HepG2 (cell line): ENCODE measurements around the gene EXOC5. TPM values are rescaled to one million over a fixed set of nuclear protein-coding genes. Genes with fewer than 3 reads are reported as not detected.

Source experiments
- AKAP8 ChIP-seq: sonication (generic); formaldehyde crosslinking; IDR thresholded peaks from 2 replicates; pipeline ENCODE4 v1.5.1; 2020; ENCODE audit warnings: mild to moderate bottlenecking, missing genetic modification reagents
- HHEX ChIP-seq: IDR thresholded peaks from 2 replicates; pipeline ENCODE4 v1.6.1; 2016; ENCODE audit warnings: control low read depth
- HMGA1 ChIP-seq: sonication (generic); formaldehyde crosslinking; conservative IDR thresholded peaks from 2 replicates; pipeline ENCODE4 v1.4.0; 2020; ENCODE audit warnings: missing genetic modification reagents
- IKZF1 ChIP-seq: fragments of 450-650 bp; IDR thresholded peaks from 2 replicates; pipeline ENCODE4 v1.7.1; 2016
- IKZF4 ChIP-seq: sonication (generic); formaldehyde crosslinking; IDR thresholded peaks from 2 replicates; pipeline ENCODE4 v1.5.1; 2020; ENCODE audit warnings: borderline replicate concordance, mild to moderate bottlenecking, low read depth, missing genetic modification reagents; ENCODE audit errors: not compliant biosample characterization
- SNRNP70 ChIP-seq: fragments of 200-400 bp; formaldehyde crosslinking; IDR thresholded peaks from 2 replicates; pipeline ENCODE4 v1.6.1; 2017; ENCODE audit warnings: mild to moderate bottlenecking, low read depth, low read length, moderate library complexity
- SOX5 ChIP-seq: IDR thresholded peaks from 2 replicates; pipeline ENCODE4 v1.6.1; 2016; ENCODE audit warnings: borderline replicate concordance
- STAT5B ChIP-seq: sonication (generic); formaldehyde crosslinking; IDR thresholded peaks from 2 replicates; pipeline ENCODE4 v1.4.0; 2020; ENCODE audit warnings: missing genetic modification reagents
- SYNCRIP ChIP-seq: fragments of 200-400 bp; formaldehyde crosslinking; IDR thresholded peaks from 2 replicates; pipeline ENCODE4 v1.6.1; 2018; ENCODE audit warnings: mild to moderate bottlenecking, low read depth, low read length; ENCODE audit not compliant: insufficient read depth
- TMF1 ChIP-seq: sonication (generic); formaldehyde crosslinking; IDR thresholded peaks from 2 replicates; pipeline ENCODE4 v1.8.1; 2022; ENCODE audit warnings: low read depth, missing genetic modification reagents
- TRAFD1 ChIP-seq: sonication (generic); formaldehyde crosslinking; IDR thresholded peaks from 2 replicates; pipeline ENCODE4 v1.5.1; 2020; ENCODE audit warnings: missing genetic modification reagents, mild to moderate bottlenecking, borderline replicate concordance
- ZBTB4 ChIP-seq: sonication (generic); formaldehyde crosslinking; IDR thresholded peaks from 2 replicates; pipeline ENCODE4 v1.4.0; 2020; ENCODE audit warnings: missing genetic modification reagents, mild to moderate bottlenecking, borderline replicate concordance
- ZBTB42 ChIP-seq: sonication (generic); formaldehyde crosslinking; IDR thresholded peaks from 2 replicates; pipeline ENCODE4 v1.5.0; 2020; ENCODE audit warnings: mild to moderate bottlenecking, missing genetic modification reagents
- ZFYVE20 ChIP-seq: sonication (generic); formaldehyde crosslinking; IDR thresholded peaks from 2 replicates; pipeline ENCODE4 v1.8.0; 2023; ENCODE audit warnings: low read depth, mild to moderate bottlenecking, moderate library complexity, missing genetic modification reagents, borderline replicate concordance
- ZNF841 ChIP-seq: sonication (generic); formaldehyde crosslinking; IDR thresholded peaks from 2 replicates; pipeline ENCODE4 v1.8.1; 2023; ENCODE audit warnings: missing genetic modification reagents, borderline replicate concordance
- polyA plus RNA-seq, 8 experiments: library from polyadenylated mRNA; depleted of rRNA in 3 of 8; stranded (reverse) in 7 of 8; unstranded in 1 of 8; fragments of >200 nt; fragmentation: Illumina TruSeq in 4 of 8; extraction: Trizol in 4 of 8; gene quantifications; 2 replicates each; pipeline versions ENCODE4 v1.2.1 to v1.2.3, GENCODE V29; 2011 to 2016; ENCODE audit warnings: low read depth in 4 of 8, missing spikeins in 1 of 8, mixed read lengths in 1 of 8; ENCODE audit not compliant: insufficient read depth in 1 of 8
- total RNA-seq, 5 experiments: library from RNA; depleted of rRNA; stranded (reverse); fragments of >200 nt; fragmentation: Illumina TruSeq; extraction: Trizol; gene quantifications; 2 replicates each; pipeline ENCODE4 v1.2.3, GENCODE V29; 2016; ENCODE audit warnings: low read depth in 1 of 5
- TF ChIP-seq, protein P1 (sequence below): sonication (generic); formaldehyde crosslinking; IDR thresholded peaks from 2 replicates; pipeline ENCODE4 v1.4.0; 2020; ENCODE audit warnings: missing genetic modification reagents
- TF ChIP-seq, protein P2 (sequence below): sonication (generic); formaldehyde crosslinking; IDR thresholded peaks from 2 replicates; pipeline ENCODE4 v1.4.0; 2020; ENCODE audit warnings: mild to moderate bottlenecking, missing genetic modification reagents

The EXOC5 gene
- total and polyA plus RNA-seq, 2 of the 13 experiments (the other 11 are each of a cell fraction or from before 2014, with no cell fraction given): 15.1 to 43.8 TPM

GRCh38 chr14:57268161-57269069, at the start of gene EXOC5, which contains the start of gene AP5M1 (continued):
- TF ChIP-seq, protein P1, sequence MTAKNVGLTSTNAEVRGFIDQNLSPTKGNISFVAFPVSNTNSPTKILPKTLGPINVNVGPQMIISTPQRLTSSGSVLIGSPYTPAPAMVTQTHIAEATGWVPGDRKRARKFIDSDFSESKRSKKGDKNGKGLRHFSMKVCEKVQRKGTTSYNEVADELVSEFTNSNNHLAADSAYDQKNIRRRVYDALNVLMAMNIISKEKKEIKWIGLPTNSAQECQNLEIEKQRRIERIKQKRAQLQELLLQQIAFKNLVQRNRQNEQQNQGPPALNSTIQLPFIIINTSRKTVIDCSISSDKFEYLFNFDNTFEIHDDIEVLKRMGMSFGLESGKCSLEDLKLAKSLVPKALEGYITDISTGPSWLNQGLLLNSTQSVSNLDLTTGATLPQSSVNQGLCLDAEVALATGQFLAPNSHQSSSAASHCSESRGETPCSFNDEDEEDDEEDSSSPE (CRISPR knock-in tag): peak; percentile 82
- TF ChIP-seq SYNCRIP (no peak), HMGA1 (no peak), SOX5 (peak; percentile 59), ZBTB42 (no peak), IKZF1 (no peak), ZBTB4 (CRISPR knock-in tag) (peak; percentile 60; the same call in 1 of the 2 replicates), ZFYVE20 (no peak), SNRNP70 (no peak), IKZF4 (CRISPR knock-in tag) (no peak), TRAFD1 (no peak), STAT5B (no peak), AKAP8 (CRISPR knock-in tag) (no peak), ZNF841 (CRISPR knock-in tag) (peak; percentile 69; the same call in 1 of the 2 replicates), HHEX (no peak), TMF1 (no peak)
- TF ChIP-seq, protein P2, sequence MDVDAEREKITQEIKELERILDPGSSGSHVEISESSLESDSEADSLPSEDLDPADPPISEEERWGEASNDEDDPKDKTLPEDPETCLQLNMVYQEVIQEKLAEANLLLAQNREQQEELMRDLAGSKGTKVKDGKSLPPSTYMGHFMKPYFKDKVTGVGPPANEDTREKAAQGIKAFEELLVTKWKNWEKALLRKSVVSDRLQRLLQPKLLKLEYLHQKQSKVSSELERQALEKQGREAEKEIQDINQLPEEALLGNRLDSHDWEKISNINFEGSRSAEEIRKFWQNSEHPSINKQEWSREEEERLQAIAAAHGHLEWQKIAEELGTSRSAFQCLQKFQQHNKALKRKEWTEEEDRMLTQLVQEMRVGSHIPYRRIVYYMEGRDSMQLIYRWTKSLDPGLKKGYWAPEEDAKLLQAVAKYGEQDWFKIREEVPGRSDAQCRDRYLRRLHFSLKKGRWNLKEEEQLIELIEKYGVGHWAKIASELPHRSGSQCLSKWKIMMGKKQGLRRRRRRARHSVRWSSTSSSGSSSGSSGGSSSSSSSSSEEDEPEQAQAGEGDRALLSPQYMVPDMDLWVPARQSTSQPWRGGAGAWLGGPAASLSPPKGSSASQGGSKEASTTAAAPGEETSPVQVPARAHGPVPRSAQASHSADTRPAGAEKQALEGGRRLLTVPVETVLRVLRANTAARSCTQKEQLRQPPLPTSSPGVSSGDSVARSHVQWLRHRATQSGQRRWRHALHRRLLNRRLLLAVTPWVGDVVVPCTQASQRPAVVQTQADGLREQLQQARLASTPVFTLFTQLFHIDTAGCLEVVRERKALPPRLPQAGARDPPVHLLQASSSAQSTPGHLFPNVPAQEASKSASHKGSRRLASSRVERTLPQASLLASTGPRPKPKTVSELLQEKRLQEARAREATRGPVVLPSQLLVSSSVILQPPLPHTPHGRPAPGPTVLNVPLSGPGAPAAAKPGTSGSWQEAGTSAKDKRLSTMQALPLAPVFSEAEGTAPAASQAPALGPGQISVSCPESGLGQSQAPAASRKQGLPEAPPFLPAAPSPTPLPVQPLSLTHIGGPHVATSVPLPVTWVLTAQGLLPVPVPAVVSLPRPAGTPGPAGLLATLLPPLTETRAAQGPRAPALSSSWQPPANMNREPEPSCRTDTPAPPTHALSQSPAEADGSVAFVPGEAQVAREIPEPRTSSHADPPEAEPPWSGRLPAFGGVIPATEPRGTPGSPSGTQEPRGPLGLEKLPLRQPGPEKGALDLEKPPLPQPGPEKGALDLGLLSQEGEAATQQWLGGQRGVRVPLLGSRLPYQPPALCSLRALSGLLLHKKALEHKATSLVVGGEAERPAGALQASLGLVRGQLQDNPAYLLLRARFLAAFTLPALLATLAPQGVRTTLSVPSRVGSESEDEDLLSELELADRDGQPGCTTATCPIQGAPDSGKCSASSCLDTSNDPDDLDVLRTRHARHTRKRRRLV (CRISPR knock-in tag): peak; percentile 93
